B cell (primary cell): ENCODE data around the gene MIDN. TPM values are rescaled to one million over a fixed set of nuclear protein-coding genes. Genes with fewer than 3 reads are reported as not detected.

Experiments
- ATAC-seq: fragments of 200-7000 bp; cut with Tn5 transposase; one replicate; pipeline ENCODE4 v1.10.0; 2021; ENCODE audit warnings: low read depth, mild to moderate bottlenecking, moderate number of reproducible peaks, moderate library complexity
- CTCF ChIA-PET: fragments of 350-600 bp; sonication (Branson Sonifier 250); formaldehyde crosslinking; loops from one replicate; lab custom pipeline; 2021; ENCODE audit warnings: antibody characterized with exemption, inconsistent platforms; lab: Charles Lee
- POLR2A ChIA-PET: fragments of 350-600 bp; sonication (Branson Sonifier 250); formaldehyde crosslinking; loops from one replicate; lab custom pipeline; 2021; ENCODE audit warnings: antibody characterized with exemption; lab: Charles Lee
- DNase-seq: peaks from one replicate; pipeline ENCODE4 v3.0.0; 2013
- H2AFZ ChIP-seq: 2 replicates; pipeline ENCODE4 v1.6.1; 2012; ENCODE audit warnings: mild to moderate bottlenecking, low read depth, low read length; ENCODE audit not compliant: insufficient read depth, poor library complexity, severe bottlenecking
- H3K27ac ChIP-seq, 2 donors: 1 replicate in 1 of 2; 2 replicates in 1 of 2; pipeline ENCODE4 v1.5.1; 2012 to 2013; ENCODE audit warnings: low read length in 2 of 2, mild to moderate bottlenecking in 2 of 2, moderate library complexity in 1 of 2
- H3K27me3 ChIP-seq, 4 experiments: fragments of 200-600 bp in 1 of 4; sonication (generic) in 1 of 4; replicated peaks in 1 of 4; 1 replicate in 2 of 4; 2 replicates in 2 of 4; pipeline versions ENCODE4 v1.6.1 to v1.7.0; 2013 to 2016; ENCODE audit warnings: low read length in 3 of 4, mild to moderate bottlenecking in 2 of 4, mixed read lengths in 1 of 4, moderate library complexity in 1 of 4; ENCODE audit not compliant: insufficient read depth in 4 of 4, control insufficient read depth in 3 of 4; ENCODE audit errors: control extremely low read depth in 1 of 4
- H3K36me3 ChIP-seq, 2 experiments: replicated peaks in 1 of 2; 1 replicate in 1 of 2; 2 replicates in 1 of 2; pipeline versions ENCODE4 v1.6.1 to v1.7.1; 2013; ENCODE audit warnings: low read length in 1 of 2; ENCODE audit not compliant: insufficient read depth in 2 of 2, control insufficient read depth in 1 of 2; ENCODE audit errors: control extremely low read depth in 1 of 2, extremely low read depth in 1 of 2
- H3K4me1 ChIP-seq, 2 donors: fragments of 200-600 bp in 1 of 2; sonication (generic) in 1 of 2; 1 replicate in 1 of 2; 2 replicates in 1 of 2; pipeline versions ENCODE4 v1.5.1 to v1.6.1; 2013 to 2017; ENCODE audit warnings: low read length in 2 of 2; ENCODE audit not compliant: control insufficient read depth in 2 of 2, insufficient read depth in 2 of 2
- H3K4me2 ChIP-seq: replicated peaks from 2 replicates; pipeline ENCODE3; 2012; ENCODE audit warnings: mild to moderate bottlenecking, low read depth, low read length; ENCODE audit not compliant: poor library complexity, severe bottlenecking
- H3K4me3 ChIP-seq, 5 experiments: fragments of 200-600 bp in 1 of 5; sonication (generic) in 1 of 5; 1 replicate in 3 of 5; 2 replicates in 2 of 5; pipeline versions ENCODE4 v1.5.1 to v1.7.0; 2011 to 2016; ENCODE audit warnings: low read length in 4 of 5, mild to moderate bottlenecking in 4 of 5, low read depth in 2 of 5, control low read depth in 1 of 5, moderate library complexity in 1 of 5; ENCODE audit not compliant: insufficient read depth in 1 of 5; ENCODE audit errors: control extremely low read depth in 1 of 5, extremely low read depth in 1 of 5
- H3K79me2 ChIP-seq: fragments of 200-600 bp; sonication (generic); one replicate; pipeline ENCODE4 v1.6.0; 2016; ENCODE audit warnings: low read length; ENCODE audit not compliant: control insufficient read depth, insufficient read depth
- H3K9ac ChIP-seq: fragments of 200-600 bp; sonication (generic); 2 replicates; pipeline ENCODE4 v1.6.1; 2017; ENCODE audit warnings: mild to moderate bottlenecking, low read length, moderate library complexity
- H3K9me3 ChIP-seq, 3 donors: one replicate each; pipeline versions ENCODE4 v1.6.1 to v1.7.1; 2013; ENCODE audit warnings: low read length in 2 of 3; ENCODE audit not compliant: control insufficient read depth in 2 of 3, insufficient read depth in 1 of 3; ENCODE audit errors: control extremely low read depth in 1 of 3
- H4K20me1 ChIP-seq: 2 replicates; pipeline ENCODE4 v1.6.0; 2012; ENCODE audit warnings: mild to moderate bottlenecking, low read length; ENCODE audit not compliant: insufficient read depth, control insufficient read depth, poor library complexity, severe bottlenecking
- H3K27ac Mint-ChIP-seq: one replicate; pipeline ENCODE4 v1.8.0; 2021; ENCODE audit warnings: mixed read lengths
- H3K27me3 Mint-ChIP-seq: one replicate; pipeline ENCODE4 v1.8.0; 2021; ENCODE audit warnings: mixed read lengths
- H3K4me1 Mint-ChIP-seq: one replicate; pipeline ENCODE4 v1.8.0; 2021; ENCODE audit warnings: mixed read lengths
- H3K4me3 Mint-ChIP-seq: one replicate; pipeline ENCODE4 v1.8.0; 2021; ENCODE audit warnings: mixed read lengths
- H3K9me3 Mint-ChIP-seq: one replicate; pipeline ENCODE4 v1.8.0; 2022; ENCODE audit warnings: mixed read lengths; ENCODE audit not compliant: insufficient read depth
- CTCF ChIP-seq: fragments of 200-600 bp; IDR thresholded peaks from one replicate; pipeline ENCODE4 v1.8.0; 2022; ENCODE audit warnings: antibody characterized with exemption, mild to moderate bottlenecking
- EZH2 ChIP-seq: IDR thresholded peaks from 2 replicates; pipeline ENCODE4 v1.6.1; 2012; ENCODE audit warnings: borderline replicate concordance, low read depth, mild to moderate bottlenecking, moderate library complexity, low read length; ENCODE audit not compliant: insufficient read depth, poor library complexity, severe bottlenecking
- WGBS: methylation state at CpG from one replicate; pipeline ENCODE4 v1.1.5; 2013; ENCODE audit warnings: missing lambda C conversion rate; ENCODE audit not compliant: insufficient coverage; 5-methylcytosine and 5-hydroxymethylcytosine counted together
- intact Hi-C: fragments of 100-400 bp; cut with micrococcal nuclease; formaldehyde crosslinking; loops from one replicate; pipeline ENCODE4 v1.10.0; 2022
- polyA plus RNA-seq: library from polyadenylated mRNA; depleted of rRNA; stranded (reverse); fragments of >200 nt; gene quantifications from 2 replicates; pipeline ENCODE4 v1.2.3, GENCODE V29; 2012
- total RNA-seq, 2 donors: library from RNA; stranded (reverse); fragments of 120-200 nt in 1 of 2; gene quantifications; 1 replicate in 1 of 2; 2 replicates in 1 of 2; pipeline versions ENCODE4 v1.2.3 to v1.2.4, GENCODE V29; 2013 to 2022

Gene MIDN
- total and polyA plus RNA-seq, 2 donors (not counting 1 experiment from before 2014, with no cell fraction given), result 98.5 to 156 TPM

- Mint-ChIP-seq H3K9me3 (no peaks in the 10 kb centered on the region), H3K27me3 (no peaks in the 10 kb centered on the region), H3K4me1 (peaks cover 4% of the 10 kb centered on the region), H3K27ac (no peak overlapping the region), H3K4me3 (no peak overlapping the region)
- Histone ChIP-seq H3K9ac (no peak overlapping the region), H3K9me3 (no peaks in the 10 kb centered on the region), H4K20me1 (peaks cover 58% of the 10 kb centered on the region), H3K27ac (no peak overlapping the region), H3K4me1 (no peaks in the 10 kb centered on the region), H3K4me2 (no peak overlapping the region), H3K4me3 (no peak overlapping the region), H3K79me2 (peaks cover 46% of the 10 kb centered on the region), H2AFZ (no peak overlapping the region), H3K27me3 (no peaks in the 10 kb centered on the region), H3K36me3 (peaks cover 0 to 36% of the 10 kb centered on the region in 2 experiments)
- POLR2A ChIA-PET, result interaction anchor here (0.6 to 0.9 kb wide), 3 partner anchors 48 to 1756 kb away, joined by 3 to 5 read pairs (median 4); partner anchors contain the start of gene CIRBP
- 88% methylated on average over 34 of the region's 38 CpGs for WGBS
- TF ChIP-seq EZH2, result no peak
- no peak for TF ChIP-seq CTCF
- intact Hi-C loops, result no loop called here
- CTCF ChIA-PET, result interaction anchor here (0.9 kb wide), 1 partner anchor 17 kb away, joined by 4 read pairs; no protein-coding TSS in a partner anchor
- DNase-seq (no peak), ATAC-seq (no peak)
Observed at GRCh38 chr19:1220976-1221903, 27.1 kb upstream of the MIDN start.

- Histone ChIP-seq H3K9me3 (no peaks in the 10 kb centered on the region), H3K27me3 (no peaks in the 10 kb centered on the region), H3K4me2 (no peak overlapping the region), H4K20me1 (peaks cover 53% of the 10 kb centered on the region), H2AFZ (no peak overlapping the region), H3K36me3 (peaks cover 0 to 37% of the 10 kb centered on the region in 2 experiments), H3K9ac (no peak overlapping the region), H3K79me2 (peaks cover 40% of the 10 kb centered on the region), H3K4me3 (no peak overlapping the region), H3K27ac (no peak overlapping the region), H3K4me1 (no peaks in the 10 kb centered on the region)
- no peaks in the 10 kb centered on the region for H3K27me3 Mint-ChIP-seq
- DNase-seq, result no peak
- H3K4me1 Mint-ChIP-seq, result peaks cover 4% of the 10 kb centered on the region
- intact Hi-C loops, result no loop called here
- H3K9me3 Mint-ChIP-seq, result no peaks in the 10 kb centered on the region
- 97% methylated on average over 22 of the region's 22 CpGs for WGBS
- ATAC-seq, result no peak
- POLR2A ChIA-PET, result interaction anchor here (0.9 kb wide), 1 partner anchor 47 kb away, joined by 4 read pairs; the partner anchor contains the start of gene CIRBP
- no peak overlapping the region for H3K27ac Mint-ChIP-seq
- TF ChIP-seq CTCF, result no peak
- TF ChIP-seq EZH2, result no peak
- no peak overlapping the region for H3K4me3 Mint-ChIP-seq
- CTCF ChIA-PET, result no interaction called here
Observed at GRCh38 chr19:1221904-1222255, 26.5 kb upstream of the MIDN start.
